ENCODE data around the gene ARMS2.

Gene ARMS2, protein sequence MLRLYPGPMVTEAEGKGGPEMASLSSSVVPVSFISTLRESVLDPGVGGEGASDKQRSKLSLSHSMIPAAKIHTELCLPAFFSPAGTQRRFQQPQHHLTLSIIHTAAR

DNA sequence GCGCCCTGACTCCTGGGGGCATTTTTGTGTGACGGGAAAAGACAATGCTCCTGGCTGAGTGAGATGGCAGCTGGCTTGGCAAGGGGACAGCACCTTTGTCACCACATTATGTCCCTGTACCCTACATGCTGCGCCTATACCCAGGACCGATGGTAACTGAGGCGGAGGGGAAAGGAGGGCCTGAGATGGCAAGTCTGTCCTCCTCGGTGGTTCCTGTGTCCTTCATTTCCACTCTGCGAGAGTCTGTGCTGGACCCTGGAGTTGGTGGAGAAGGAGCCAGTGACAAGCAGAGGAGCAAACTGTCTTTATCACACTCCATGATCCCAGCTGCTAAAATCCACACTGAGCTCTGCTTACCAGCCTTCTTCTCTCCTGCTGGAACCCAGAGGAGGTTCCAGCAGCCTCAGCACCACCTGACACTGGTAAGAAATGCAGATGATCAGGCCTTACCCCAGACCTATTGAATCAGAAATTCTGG, at the start of gene ARMS2:
ARMS2 (plus strand) TSS at position 51 of the 478 bp plus-strand sequence; CDS start at position 126, 75 bp downstream.
- no peaks in the 10 kb centered on the region for H3K36me3 Mint-ChIP-seq (ENCODE audit: low read depth)
- no peaks in the 10 kb centered on the region for H3K9me3 Mint-ChIP-seq
- no peak within 1 kb of the TSS for H3K4me3 Mint-ChIP-seq
- H3K27ac Mint-ChIP-seq, result no peak within 1 kb of the TSS
- H3K27me3 Mint-ChIP-seq (ENCODE audit: low read depth), result peaks cover 28% of the 10 kb centered on the region
- H3K4me1 Mint-ChIP-seq (ENCODE audit: low read depth), result no peaks in the 10 kb centered on the region

DNA sequence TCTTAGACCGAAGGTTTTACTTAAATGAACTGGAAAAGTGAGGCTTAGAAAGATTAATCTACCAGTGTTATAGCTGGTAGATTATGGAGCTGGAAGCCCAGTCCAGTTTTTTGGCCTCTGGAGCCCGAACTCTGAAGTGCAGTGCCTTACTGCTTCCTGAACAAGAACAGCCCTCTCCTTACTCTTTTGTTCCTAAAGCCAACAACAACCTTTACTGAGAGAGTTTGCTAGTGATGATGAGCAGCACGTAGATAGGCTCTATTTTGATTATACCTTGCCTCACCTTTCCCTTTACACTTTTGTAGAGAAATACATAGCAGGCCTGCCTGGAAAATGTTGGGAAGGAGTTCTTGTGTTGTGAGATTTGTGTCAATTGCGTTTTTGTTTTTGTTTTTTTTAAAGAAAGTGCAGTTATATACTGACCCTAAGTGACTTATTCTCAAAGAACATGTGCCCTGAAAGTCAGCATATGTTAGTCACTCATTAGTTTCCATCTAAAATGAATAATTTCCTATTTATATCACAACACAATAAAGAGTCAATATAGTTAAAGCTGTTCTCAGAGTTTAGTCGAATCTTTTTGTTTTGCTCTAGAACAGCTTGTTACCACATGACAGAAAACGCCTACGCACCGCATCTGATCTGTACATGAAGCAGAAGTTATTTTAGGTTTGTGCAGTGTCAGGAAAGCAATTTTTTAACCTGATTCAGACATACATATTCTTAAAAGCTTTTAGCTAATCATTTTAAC, 46.9 kb upstream of the ARMS2 start:
- peaks cover 12% of the 10 kb centered on the region for H3K27me3 Mint-ChIP-seq (ENCODE audit: low read depth)
- H3K27ac Mint-ChIP-seq, result no peak overlapping the region
- H3K4me3 Mint-ChIP-seq, result no peak overlapping the region
- no peaks in the 10 kb centered on the region for H3K36me3 Mint-ChIP-seq (ENCODE audit: low read depth)
- H3K4me1 Mint-ChIP-seq (ENCODE audit: low read depth), result peaks cover 8% of the 10 kb centered on the region
- H3K9me3 Mint-ChIP-seq, result no peaks in the 10 kb centered on the region

DNA sequence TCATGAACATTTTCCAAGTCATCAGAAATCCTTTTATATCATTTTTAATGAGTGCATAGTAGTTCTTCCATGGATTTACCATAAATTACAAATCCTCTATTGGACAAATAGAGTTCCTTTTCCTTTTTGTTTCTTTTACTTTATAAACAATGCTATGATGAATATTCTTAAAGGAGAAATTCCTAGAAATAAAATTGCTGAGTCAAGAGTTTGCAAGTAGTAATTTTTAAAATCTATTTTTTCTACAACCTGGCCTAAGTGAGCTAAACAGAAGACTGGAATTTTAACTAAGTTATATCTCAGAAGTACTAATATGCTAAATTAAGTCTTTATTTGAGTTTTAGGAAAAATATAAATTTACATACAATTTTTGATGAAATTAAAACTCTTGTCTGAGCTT, 41.1 kb upstream of the ARMS2 start:
- peaks cover 5% of the 10 kb centered on the region for H3K4me1 Mint-ChIP-seq (ENCODE audit: low read depth)
- H3K27me3 Mint-ChIP-seq (ENCODE audit: low read depth), result peaks cover 4% of the 10 kb centered on the region
- no peaks in the 10 kb centered on the region for H3K9me3 Mint-ChIP-seq
- no peak overlapping the region for H3K4me3 Mint-ChIP-seq
- no peak overlapping the region for H3K27ac Mint-ChIP-seq
- H3K36me3 Mint-ChIP-seq (ENCODE audit: low read depth), result peaks cover 2% of the 10 kb centered on the region

DNA sequence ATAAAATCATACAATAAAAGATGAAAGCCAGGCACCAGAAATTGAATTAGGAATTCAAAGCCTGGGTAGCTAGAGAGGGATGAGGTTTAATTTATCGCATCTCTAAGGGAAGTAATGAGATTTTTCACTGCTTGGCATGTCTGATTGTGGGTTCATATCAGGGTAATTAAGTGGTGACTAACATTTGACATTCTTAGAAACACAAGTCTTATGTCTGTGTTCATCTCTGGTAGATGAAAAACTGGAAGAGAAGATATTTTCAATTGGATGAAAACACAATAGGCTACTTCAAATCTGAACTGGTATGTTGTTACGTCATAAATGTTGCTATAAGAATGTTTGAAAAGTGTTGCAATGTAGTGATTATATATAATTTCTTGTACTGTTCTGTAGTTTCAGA, 36.8 kb upstream of the ARMS2 start:
- H3K27me3 Mint-ChIP-seq (ENCODE audit: low read depth), result no peaks in the 10 kb centered on the region
- peaks cover 20% of the 10 kb centered on the region for H3K4me1 Mint-ChIP-seq (ENCODE audit: low read depth)
- H3K36me3 Mint-ChIP-seq (ENCODE audit: low read depth), result peaks cover 7% of the 10 kb centered on the region
- no peaks in the 10 kb centered on the region for H3K9me3 Mint-ChIP-seq
- no peak overlapping the region for H3K27ac Mint-ChIP-seq
- H3K4me3 Mint-ChIP-seq, result no peak overlapping the region

DNA sequence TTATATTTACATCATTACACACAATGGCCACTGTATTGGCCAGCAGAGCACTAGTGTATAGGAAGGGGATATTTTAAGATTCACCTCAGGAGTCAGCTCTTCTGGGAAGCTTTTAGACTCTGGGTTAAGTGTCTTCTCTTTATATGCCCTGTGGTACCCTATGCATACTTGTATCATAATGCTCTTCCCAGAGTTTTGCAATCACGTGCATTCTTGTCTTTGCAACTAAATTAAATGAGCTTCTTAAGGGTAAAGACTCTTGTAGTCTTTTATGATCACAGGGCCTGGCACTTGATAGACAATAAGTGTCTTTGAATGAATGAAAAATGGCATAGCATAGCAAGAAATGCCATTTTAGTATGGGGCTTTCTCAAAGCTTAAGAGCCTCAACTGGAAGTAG, 35.4 kb upstream of the ARMS2 start:
- Mint-ChIP-seq H3K27ac (no peak overlapping the region), H3K27me3 (ENCODE audit: low read depth) (no peaks in the 10 kb centered on the region)

GRCh38 chr10:122419876-122420623, 34.4 kb upstream of the ARMS2 start:
- no peak overlapping the region for H3K4me3 Mint-ChIP-seq
- no peak overlapping the region for H3K27ac Mint-ChIP-seq
- peaks cover 20% of the 10 kb centered on the region for H3K4me1 Mint-ChIP-seq (ENCODE audit: low read depth)

More for the DNA sequence above, 35.4 kb upstream of the ARMS2 start:
- H3K9me3 Mint-ChIP-seq, result no peaks in the 10 kb centered on the region
- H3K4me3 Mint-ChIP-seq, result no peak overlapping the region
- H3K36me3 Mint-ChIP-seq (ENCODE audit: low read depth), result peaks cover 7% of the 10 kb centered on the region
- peaks cover 20% of the 10 kb centered on the region for H3K4me1 Mint-ChIP-seq (ENCODE audit: low read depth)

DNA sequence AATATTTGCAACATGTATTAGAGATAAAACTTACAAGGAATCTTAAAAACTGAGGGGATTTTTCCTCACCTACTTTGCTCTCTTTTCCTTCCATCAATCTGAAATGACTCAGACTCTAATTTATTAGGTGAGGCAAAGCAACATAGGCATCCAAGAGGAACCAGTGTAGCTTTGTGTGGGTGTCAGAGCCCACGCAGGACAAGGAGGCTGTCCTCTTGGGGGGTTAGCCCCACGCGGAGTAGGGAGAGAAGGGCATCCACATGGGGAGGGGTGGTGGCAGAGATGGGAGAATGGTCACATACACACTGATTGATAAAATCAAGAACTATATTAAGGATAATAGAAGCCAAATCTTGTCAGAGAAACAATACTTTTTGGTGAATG, 33.8 kb upstream of the ARMS2 start:
- Mint-ChIP-seq H3K27ac (no peak overlapping the region), H3K4me1 (ENCODE audit: low read depth) (peaks cover 20% of the 10 kb centered on the region), H3K4me3 (no peak overlapping the region), H3K27me3 (ENCODE audit: low read depth) (no peaks in the 10 kb centered on the region), H3K36me3 (ENCODE audit: low read depth) (peaks cover 5% of the 10 kb centered on the region), H3K9me3 (no peaks in the 10 kb centered on the region)

More at GRCh38 chr10:122419876-122420623, 34.4 kb upstream of the ARMS2 start:
- Mint-ChIP-seq H3K27me3 (ENCODE audit: low read depth) (no peaks in the 10 kb centered on the region), H3K36me3 (ENCODE audit: low read depth) (peaks cover 5% of the 10 kb centered on the region), H3K9me3 (no peaks in the 10 kb centered on the region)

- no peaks in the 10 kb centered on the region for H3K27me3 Mint-ChIP-seq (ENCODE audit: low read depth)
- H3K27ac Mint-ChIP-seq, result no peak overlapping the region
Observed at GRCh38 chr10:122421054-122421625, 33.3 kb upstream of the ARMS2 start.

GRCh38 chr10:122421742-122422141, 32.7 kb upstream of the ARMS2 start:
- Mint-ChIP-seq H3K27ac (no peak overlapping the region), H3K36me3 (ENCODE audit: low read depth) (peaks cover 5% of the 10 kb centered on the region), H3K9me3 (no peaks in the 10 kb centered on the region), H3K4me1 (ENCODE audit: low read depth) (peaks cover 20% of the 10 kb centered on the region), H3K27me3 (ENCODE audit: low read depth) (no peaks in the 10 kb centered on the region), H3K4me3 (no peak overlapping the region)

More at GRCh38 chr10:122421054-122421625, 33.3 kb upstream of the ARMS2 start:
- peaks cover 20% of the 10 kb centered on the region for H3K4me1 Mint-ChIP-seq (ENCODE audit: low read depth)
- no peaks in the 10 kb centered on the region for H3K9me3 Mint-ChIP-seq
- no peak overlapping the region for H3K4me3 Mint-ChIP-seq
- H3K36me3 Mint-ChIP-seq (ENCODE audit: low read depth), result peaks cover 5% of the 10 kb centered on the region

- H3K27ac Mint-ChIP-seq, result no peak overlapping the region
- no peaks in the 10 kb centered on the region for H3K9me3 Mint-ChIP-seq
- H3K27me3 Mint-ChIP-seq (ENCODE audit: low read depth), result no peaks in the 10 kb centered on the region
- peaks cover 17% of the 10 kb centered on the region for H3K4me1 Mint-ChIP-seq (ENCODE audit: low read depth)
- peaks cover 5% of the 10 kb centered on the region for H3K36me3 Mint-ChIP-seq (ENCODE audit: low read depth)
- H3K4me3 Mint-ChIP-seq, result no peak overlapping the region
Observed at GRCh38 chr10:122422266-122422989, 32.0 kb upstream of the ARMS2 start.

- Mint-ChIP-seq H3K4me3 (no peak overlapping the region), H3K9me3 (no peaks in the 10 kb centered on the region), H3K4me1 (ENCODE audit: low read depth) (peaks cover 17% of the 10 kb centered on the region), H3K27ac (no peak overlapping the region), H3K36me3 (ENCODE audit: low read depth) (peaks cover 5% of the 10 kb centered on the region), H3K27me3 (ENCODE audit: low read depth) (no peaks in the 10 kb centered on the region)
Observed at GRCh38 chr10:122424059-122424458, 30.4 kb upstream of the ARMS2 start.

DNA sequence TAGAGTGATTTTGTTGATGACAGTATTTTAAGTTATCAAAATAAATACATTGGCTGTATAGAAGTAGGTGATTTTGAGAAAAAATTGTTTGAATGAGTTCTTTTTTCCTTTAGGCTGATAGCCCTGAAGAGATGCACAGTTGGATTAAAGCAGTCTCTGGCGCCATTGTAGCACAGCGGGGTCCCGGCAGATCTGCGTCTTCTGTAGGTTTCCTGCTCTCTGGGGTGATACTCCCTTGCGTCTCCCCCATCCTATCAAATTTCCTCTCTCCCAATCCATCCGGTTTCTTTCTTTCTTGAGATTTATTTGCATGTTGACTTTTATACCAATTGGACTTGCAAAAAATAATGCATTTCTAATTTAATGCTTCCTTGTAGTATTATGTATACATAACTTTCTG, 27.6 kb upstream of the ARMS2 start:
- H3K9me3 Mint-ChIP-seq, result no peaks in the 10 kb centered on the region
- H3K36me3 Mint-ChIP-seq (ENCODE audit: low read depth), result no peaks in the 10 kb centered on the region
- no peaks in the 10 kb centered on the region for H3K27me3 Mint-ChIP-seq (ENCODE audit: low read depth)
- H3K27ac Mint-ChIP-seq, result no peak overlapping the region
- no peak overlapping the region for H3K4me3 Mint-ChIP-seq
- H3K4me1 Mint-ChIP-seq (ENCODE audit: low read depth), result peaks cover 10% of the 10 kb centered on the region

- Mint-ChIP-seq H3K9me3 (no peaks in the 10 kb centered on the region), H3K27me3 (ENCODE audit: low read depth) (no peaks in the 10 kb centered on the region), H3K4me1 (ENCODE audit: low read depth) (peaks cover 5% of the 10 kb centered on the region), H3K4me3 (no peak overlapping the region), H3K27ac (no peak overlapping the region), H3K36me3 (ENCODE audit: low read depth) (no peaks in the 10 kb centered on the region)
Observed at GRCh38 chr10:122427280-122427679, 27.2 kb upstream of the ARMS2 start.

GRCh38 chr10:122435212-122435827, 19.1 kb upstream of the ARMS2 start:
- Mint-ChIP-seq H3K36me3 (ENCODE audit: low read depth) (no peaks in the 10 kb centered on the region), H3K9me3 (no peaks in the 10 kb centered on the region), H3K4me3 (no peak overlapping the region), H3K4me1 (ENCODE audit: low read depth) (no peaks in the 10 kb centered on the region), H3K27me3 (ENCODE audit: low read depth) (no peaks in the 10 kb centered on the region), H3K27ac (no peak overlapping the region)
